Stimulated activated naive B cell treated with anti-CD40 and anti-IgM and Interleukin-4, amounts not matched to agents 10 μg/mL and 1 μg/mL and 100 μg/mL, for 72 hours (primary cell): Measurements from ENCODE around the gene MID2.
"Not testable (repeated sequence)": the region's sequence is repeated elsewhere in the genome, so short reads cannot be mapped to it uniquely, and the experiment has no call there.

Experiments used
- ATAC-seq, 2 donors: fragments of 150-1000 bp; cut with Tn5 transposase; replicated peaks; 2 replicates each; pipeline ENCODE4 v1.10.0; 2021; ENCODE audit warnings: moderate library complexity in 1 of 2
- DNase-seq: peaks from one replicate; pipeline ENCODE4 v3.0.0; 2021
- H3K27ac Mint-ChIP-seq: one replicate; pipeline ENCODE4 v1.8.0; 2022; ENCODE audit warnings: mild to moderate bottlenecking, mixed read lengths
- H3K27me3 Mint-ChIP-seq, 2 donors: one replicate each; pipeline ENCODE4 v1.8.0; 2022; ENCODE audit warnings: mixed read lengths in 2 of 2
- H3K36me3 Mint-ChIP-seq, 2 donors: one replicate each; pipeline ENCODE4 v1.8.0; 2022; ENCODE audit warnings: mixed read lengths in 2 of 2, mild to moderate bottlenecking in 1 of 2
- H3K4me1 Mint-ChIP-seq, 2 donors: one replicate each; pipeline ENCODE4 v1.8.0; 2022; ENCODE audit warnings: mixed read lengths in 2 of 2, mild to moderate bottlenecking in 1 of 2
- H3K4me3 Mint-ChIP-seq, 2 donors: one replicate each; pipeline ENCODE4 v1.8.0; 2022; ENCODE audit warnings: mild to moderate bottlenecking in 2 of 2, mixed read lengths in 2 of 2, moderate library complexity in 1 of 2
- H3K9me3 Mint-ChIP-seq, 2 donors: one replicate each; pipeline ENCODE4 v1.8.0; 2022; ENCODE audit warnings: mixed read lengths in 2 of 2, mild to moderate bottlenecking in 1 of 2

The MID2 gene, protein sequence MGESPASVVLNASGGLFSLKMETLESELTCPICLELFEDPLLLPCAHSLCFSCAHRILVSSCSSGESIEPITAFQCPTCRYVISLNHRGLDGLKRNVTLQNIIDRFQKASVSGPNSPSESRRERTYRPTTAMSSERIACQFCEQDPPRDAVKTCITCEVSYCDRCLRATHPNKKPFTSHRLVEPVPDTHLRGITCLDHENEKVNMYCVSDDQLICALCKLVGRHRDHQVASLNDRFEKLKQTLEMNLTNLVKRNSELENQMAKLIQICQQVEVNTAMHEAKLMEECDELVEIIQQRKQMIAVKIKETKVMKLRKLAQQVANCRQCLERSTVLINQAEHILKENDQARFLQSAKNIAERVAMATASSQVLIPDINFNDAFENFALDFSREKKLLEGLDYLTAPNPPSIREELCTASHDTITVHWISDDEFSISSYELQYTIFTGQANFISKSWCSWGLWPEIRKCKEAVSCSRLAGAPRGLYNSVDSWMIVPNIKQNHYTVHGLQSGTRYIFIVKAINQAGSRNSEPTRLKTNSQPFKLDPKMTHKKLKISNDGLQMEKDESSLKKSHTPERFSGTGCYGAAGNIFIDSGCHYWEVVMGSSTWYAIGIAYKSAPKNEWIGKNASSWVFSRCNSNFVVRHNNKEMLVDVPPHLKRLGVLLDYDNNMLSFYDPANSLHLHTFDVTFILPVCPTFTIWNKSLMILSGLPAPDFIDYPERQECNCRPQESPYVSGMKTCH

DNA sequence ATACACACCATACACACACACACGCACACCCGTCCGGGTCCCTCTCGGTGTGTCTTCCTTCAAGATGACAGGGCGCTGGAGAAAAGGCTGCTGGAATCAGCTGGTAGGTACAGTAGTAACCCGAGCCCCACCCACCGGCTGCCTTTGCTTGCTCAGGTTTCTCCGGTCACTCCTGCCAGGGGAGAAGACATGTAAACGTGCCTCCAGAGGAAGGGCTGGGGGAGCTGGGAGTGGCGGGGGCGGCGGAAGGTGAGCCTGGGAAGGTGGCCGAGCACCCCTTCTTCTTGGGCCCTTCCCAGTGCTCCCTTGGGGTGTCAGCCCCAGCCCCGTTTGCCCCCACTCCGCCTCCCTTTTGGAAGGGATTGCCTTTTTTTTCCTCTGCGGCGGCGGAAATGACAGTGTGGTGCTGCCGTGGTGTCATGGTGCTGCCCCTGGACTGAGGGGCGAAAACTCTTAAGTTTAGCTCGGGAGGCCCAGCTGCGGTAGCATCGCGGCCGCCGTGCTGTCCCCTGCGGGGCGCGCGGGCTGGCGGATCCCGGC lies at the start of gene MID2:
TSS of gene MID2 (plus strand) at position 169 of the 540 bp plus-strand sequence. CDS start 561 bp downstream, outside the sequence.
- peak within 1 kb of the TSS; percentile 68 for H3K27ac Mint-ChIP-seq
- ATAC-seq (peak; percentile 68), DNase-seq (peak; percentile 4)
- H3K9me3 Mint-ChIP-seq: no peaks in the 10 kb centered on the region
- H3K4me3 Mint-ChIP-seq: peak within 1 kb of the TSS; percentile 83 to 87
- peaks cover 6 to 18% of the 10 kb centered on the region in 2 donors for H3K4me1 Mint-ChIP-seq
- peaks cover 31 to 40% of the 10 kb centered on the region in 2 donors for H3K27me3 Mint-ChIP-seq
- H3K36me3 Mint-ChIP-seq: no peaks in the 10 kb centered on the region

DNA sequence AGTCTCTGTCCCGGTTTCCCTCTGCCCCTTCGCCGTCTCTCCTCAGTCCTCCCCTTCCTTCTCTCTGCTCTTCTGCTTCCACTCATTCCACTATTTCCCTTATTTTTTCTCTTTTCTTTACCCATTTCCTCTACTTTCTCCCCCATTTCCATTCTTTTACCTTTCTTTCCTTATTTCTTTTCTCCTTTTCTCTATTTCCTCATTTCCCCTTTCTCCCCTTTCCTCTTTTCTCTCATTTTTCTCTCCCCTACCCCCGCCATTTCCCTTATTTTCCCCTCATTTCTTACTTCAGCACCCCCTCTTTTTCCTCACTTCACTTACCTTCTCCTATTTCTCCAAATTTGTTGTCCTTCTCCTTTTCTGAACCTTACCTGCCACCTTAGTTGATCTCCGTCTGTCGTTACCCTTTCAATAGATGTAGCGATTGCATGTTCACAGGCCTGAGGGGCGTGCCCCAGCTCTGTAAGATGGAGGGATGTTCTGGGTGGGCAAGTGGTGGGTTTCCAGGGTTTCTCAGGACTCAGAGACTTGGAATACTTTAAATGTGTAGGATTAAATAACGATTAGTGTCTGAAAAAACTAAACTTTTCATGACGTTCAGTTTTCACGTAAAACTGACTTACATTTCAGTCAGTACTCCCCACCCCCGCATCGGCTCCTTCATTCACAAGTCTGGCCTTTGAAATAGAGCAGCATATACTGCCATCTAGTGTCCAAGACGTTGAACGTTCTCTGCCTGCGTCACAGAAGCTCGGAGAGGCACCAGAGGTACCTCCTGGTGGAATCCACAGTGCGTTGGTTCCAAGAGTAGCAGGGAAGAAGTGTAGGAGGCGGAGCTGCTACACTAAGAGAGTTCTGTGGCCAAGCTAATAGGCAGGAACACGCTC lies 48.8 kb upstream of the MID2 start:
- Mint-ChIP-seq H3K27ac (no peak overlapping the region), H3K9me3 (no peaks in the 10 kb centered on the region), H3K27me3 (peaks cover 0 to 17% of the 10 kb centered on the region in 2 donors), H3K4me1 (peaks cover 11 to 20% of the 10 kb centered on the region in 2 donors), H3K36me3 (no peaks in the 10 kb centered on the region), H3K4me3 (peak overlapping the region; percentile 79 to 80)
- ATAC-seq (peak; percentile 86), DNase-seq (peak; percentile 69)

DNA sequence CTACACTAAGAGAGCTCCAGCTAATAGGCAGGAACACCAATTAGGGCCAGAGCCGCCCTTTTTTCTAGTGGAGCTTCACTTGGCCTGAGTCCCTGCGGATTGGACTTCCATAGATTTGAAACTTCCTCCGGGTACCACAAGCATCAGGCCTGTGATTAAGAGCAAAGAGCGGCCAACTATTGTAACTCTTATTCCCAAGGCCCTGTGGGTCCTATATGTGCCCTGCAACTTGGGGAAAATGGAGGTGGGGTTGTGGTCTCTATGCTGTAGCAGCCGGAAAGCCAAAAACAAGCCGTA lies 48.2 kb upstream of the MID2 start, which contains the start of gene NCBP2L:
TSS of gene NCBP2L (plus strand) at position 198 of the 297 bp plus-strand sequence. CDS start 16,488 bp downstream, outside the sequence.
- no peak for ATAC-seq
- no peaks in the 10 kb centered on the region for H3K9me3 Mint-ChIP-seq
- DNase-seq: no peak
- peaks cover 11 to 20% of the 10 kb centered on the region in 2 donors for H3K4me1 Mint-ChIP-seq
- peaks cover 0 to 17% of the 10 kb centered on the region in 2 donors for H3K27me3 Mint-ChIP-seq
- H3K36me3 Mint-ChIP-seq: no peaks in the 10 kb centered on the region
- no peak within 1 kb of the TSS for H3K27ac Mint-ChIP-seq
- H3K4me3 Mint-ChIP-seq: peak within 1 kb of the TSS; percentile 79 to 80

DNA sequence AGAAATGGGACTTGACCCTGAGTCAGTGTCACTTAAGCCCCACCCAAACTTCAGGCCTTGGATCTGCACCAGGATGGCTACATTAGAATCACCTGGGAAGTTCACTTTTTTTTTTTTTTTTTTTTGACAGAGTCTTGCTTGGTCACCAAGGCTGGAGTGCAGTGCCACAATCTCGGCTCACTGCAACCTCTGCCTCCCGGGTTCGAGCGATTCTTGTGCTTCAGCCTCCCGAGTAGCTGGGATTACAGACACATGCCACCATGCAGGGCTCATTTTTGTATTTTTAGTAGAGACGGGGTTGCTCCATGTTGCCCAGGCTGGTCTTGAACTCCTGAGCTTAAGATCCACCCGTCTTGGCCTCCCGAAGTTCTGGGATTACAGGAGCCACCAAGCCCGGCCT lies 45.1 kb upstream of the MID2 start:
- DNase-seq: no peak
- Mint-ChIP-seq H3K27ac (no peak overlapping the region), H3K27me3 (peaks cover 0 to 13% of the 10 kb centered on the region in 2 donors), H3K36me3 (no peaks in the 10 kb centered on the region), H3K4me3 (no peak overlapping the region), H3K4me1 (peaks cover 9 to 15% of the 10 kb centered on the region in 2 donors), H3K9me3 (no peaks in the 10 kb centered on the region)
- ATAC-seq: no peak

DNA sequence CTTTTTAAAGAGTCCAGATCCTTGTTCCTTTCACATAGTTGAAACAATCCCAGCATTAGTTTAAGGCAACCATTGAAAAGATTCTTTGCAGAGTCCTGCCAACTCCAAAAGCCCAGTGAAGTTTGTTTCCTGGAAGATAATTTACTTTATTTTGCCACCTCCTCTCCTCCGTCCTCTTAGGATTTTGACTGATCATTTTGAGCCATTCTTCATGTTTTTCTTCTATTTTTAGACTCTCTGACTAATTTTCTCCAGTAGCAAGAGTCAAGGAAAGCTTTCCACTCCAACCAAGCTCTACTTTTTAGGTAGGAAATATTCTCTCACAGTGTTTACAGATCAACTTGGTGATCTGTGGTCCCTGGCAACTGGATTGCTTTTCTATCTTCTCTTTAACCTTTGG lies 37.8 kb upstream of the MID2 start:
- no peaks in the 10 kb centered on the region for H3K4me1 Mint-ChIP-seq
- H3K4me3 Mint-ChIP-seq: no peak overlapping the region
- DNase-seq (no peak), ATAC-seq (no peak)
- H3K9me3 Mint-ChIP-seq: no peaks in the 10 kb centered on the region
- H3K27me3 Mint-ChIP-seq: peaks cover 5 to 6% of the 10 kb centered on the region in 2 donors
- no peak overlapping the region for H3K27ac Mint-ChIP-seq
- no peaks in the 10 kb centered on the region for H3K36me3 Mint-ChIP-seq

DNA sequence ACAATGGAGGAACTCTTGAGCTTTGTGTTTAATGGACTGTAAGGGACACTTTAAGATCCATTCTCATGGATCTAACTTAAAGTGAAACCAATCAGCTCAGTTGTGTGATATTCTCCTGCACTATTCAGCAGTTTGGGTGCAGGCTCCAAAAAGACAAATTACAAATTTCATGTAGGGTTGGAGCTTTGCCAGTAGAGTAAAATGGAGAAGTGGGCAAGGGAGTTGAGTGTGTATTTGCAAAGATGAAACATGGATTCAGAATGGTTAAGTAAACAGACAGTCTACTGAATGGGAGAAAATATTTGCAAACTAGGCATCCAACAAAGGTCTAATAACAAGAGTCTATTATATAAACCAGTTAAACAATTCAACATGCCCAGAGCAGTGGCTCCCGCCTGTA lies 21.2 kb upstream of the MID2 start:
- Mint-ChIP-seq H3K9me3 (peaks cover 2 to 4% of the 10 kb centered on the region in 2 donors), H3K4me1 (no peaks in the 10 kb centered on the region), H3K4me3 (no peak overlapping the region), H3K27ac (no peak overlapping the region), H3K36me3 (no peaks in the 10 kb centered on the region), H3K27me3 (peaks cover 0 to 9% of the 10 kb centered on the region in 2 donors)
- DNase-seq (no peak), ATAC-seq (no peak)

DNA sequence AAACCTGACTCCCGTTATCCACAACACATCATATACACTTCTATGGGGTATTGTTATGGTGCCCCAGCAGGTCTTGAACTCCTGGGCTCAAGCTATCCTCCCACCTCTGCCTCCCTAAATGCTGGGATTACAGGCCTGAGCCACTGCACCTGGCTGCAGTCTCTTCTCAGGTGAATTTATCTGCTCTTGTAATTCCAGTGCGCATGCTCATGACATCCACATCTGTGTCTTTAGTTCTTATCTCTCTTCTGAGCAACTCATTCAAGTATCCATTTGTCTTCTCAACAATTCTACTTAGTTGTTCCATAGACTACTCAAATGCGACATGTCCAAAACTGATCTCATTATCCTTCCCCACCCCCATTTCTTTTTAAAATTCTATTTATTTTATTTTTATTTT lies 20.5 kb upstream of the MID2 start:
- no peak for DNase-seq
- H3K36me3 Mint-ChIP-seq: no peaks in the 10 kb centered on the region
- no peaks in the 10 kb centered on the region for H3K4me1 Mint-ChIP-seq
- no peak for ATAC-seq
- no peak overlapping the region for H3K27ac Mint-ChIP-seq
- peaks cover 0 to 4% of the 10 kb centered on the region in 2 donors for H3K27me3 Mint-ChIP-seq
- H3K4me3 Mint-ChIP-seq: no peak overlapping the region
- peaks cover 2 to 4% of the 10 kb centered on the region in 2 donors for H3K9me3 Mint-ChIP-seq

DNA sequence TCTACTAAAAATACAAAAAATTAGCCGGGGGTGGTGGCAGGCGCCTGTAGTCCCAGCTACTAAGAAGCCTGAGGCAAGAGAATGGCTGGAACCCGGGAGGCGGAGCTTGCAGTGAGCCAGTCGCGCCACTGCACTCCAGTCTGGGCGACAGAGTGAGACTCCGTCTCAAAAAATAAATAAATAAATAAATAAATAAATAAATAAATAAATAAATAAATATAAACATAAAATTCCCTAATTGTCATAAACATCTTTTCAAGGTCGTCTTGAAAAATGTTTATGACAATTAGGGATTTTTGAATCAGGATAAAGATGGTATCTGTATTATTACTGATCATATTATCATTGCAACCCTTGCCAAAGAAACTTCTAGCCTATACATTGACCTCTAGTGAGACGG lies 15.6 kb upstream of the MID2 start:
- H3K27ac Mint-ChIP-seq, ATAC-seq, H3K4me3 Mint-ChIP-seq, H3K9me3 Mint-ChIP-seq, H3K36me3 Mint-ChIP-seq, DNase-seq, H3K4me1 Mint-ChIP-seq: not testable (repeated sequence)
- H3K27me3 Mint-ChIP-seq: peaks cover 20 to 26% of the 10 kb centered on the region in 2 donors

DNA sequence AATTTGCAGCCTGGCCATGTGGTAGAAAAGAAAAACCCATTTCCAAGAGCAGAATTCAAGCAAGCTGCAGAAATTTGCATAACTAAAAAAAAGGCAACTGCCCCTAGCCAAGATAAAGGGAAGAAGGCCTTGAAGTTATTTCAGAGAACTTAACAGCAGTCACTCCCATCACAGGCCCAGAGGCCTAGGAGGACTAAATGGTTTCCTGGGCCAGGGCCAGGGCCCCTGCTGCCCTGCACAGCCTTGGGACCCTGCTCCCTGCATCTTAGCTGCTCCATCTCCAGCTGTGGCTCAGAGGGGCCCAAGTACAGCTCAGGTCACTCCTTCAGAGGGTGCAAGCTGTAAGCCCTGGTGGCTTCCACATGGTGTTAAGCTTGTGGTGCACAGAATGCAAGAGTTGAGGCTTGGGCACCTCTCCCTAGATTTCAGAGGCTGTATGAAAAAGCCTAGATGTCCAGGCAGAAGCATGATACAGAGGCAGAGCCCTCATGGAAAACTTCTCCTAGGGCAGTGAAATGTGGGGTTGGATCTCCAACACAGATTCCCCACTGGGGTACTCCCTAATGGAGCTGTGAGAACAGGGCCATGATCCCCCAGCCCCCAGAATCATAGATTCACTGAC lies 6.7 kb upstream of the MID2 start:
- H3K27ac Mint-ChIP-seq: no peak overlapping the region

DNA sequence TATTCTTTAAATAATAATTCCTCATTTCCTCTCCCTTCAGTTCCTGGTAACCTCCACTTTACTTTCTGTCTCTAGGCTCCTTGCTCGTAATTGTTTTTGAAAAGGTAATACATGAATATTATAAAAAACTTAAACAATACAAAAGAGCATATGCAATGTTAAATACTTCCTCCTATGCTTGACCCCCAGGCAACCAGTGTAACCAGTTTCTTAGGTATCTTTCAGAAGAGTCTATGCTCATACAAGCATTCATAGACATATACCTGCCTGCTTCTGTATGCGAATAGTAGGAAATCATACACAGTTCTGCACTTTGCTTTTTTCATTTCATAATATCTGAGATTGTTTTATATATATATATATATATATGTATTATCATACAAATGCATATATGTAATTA lies 2.6 kb upstream of the MID2 start:
- DNase-seq: no peak
- H3K4me3 Mint-ChIP-seq: no peak overlapping the region
- H3K4me1 Mint-ChIP-seq: peaks cover 6 to 18% of the 10 kb centered on the region in 2 donors
- no peaks in the 10 kb centered on the region for H3K36me3 Mint-ChIP-seq
- no peak for ATAC-seq
- peaks cover 0 to 3% of the 10 kb centered on the region in 2 donors for H3K9me3 Mint-ChIP-seq
- H3K27me3 Mint-ChIP-seq: peaks cover 24 to 37% of the 10 kb centered on the region in 2 donors
- H3K27ac Mint-ChIP-seq: no peak overlapping the region

More for the DNA sequence above, 6.7 kb upstream of the MID2 start:
- no peak for DNase-seq
- Mint-ChIP-seq H3K9me3 (peaks cover 0 to 3% of the 10 kb centered on the region in 2 donors), H3K4me3 (no peak overlapping the region), H3K27me3 (peaks cover 4 to 9% of the 10 kb centered on the region in 2 donors), H3K36me3 (no peaks in the 10 kb centered on the region), H3K4me1 (peaks cover 0 to 5% of the 10 kb centered on the region in 2 donors)
- no peak for ATAC-seq

DNA sequence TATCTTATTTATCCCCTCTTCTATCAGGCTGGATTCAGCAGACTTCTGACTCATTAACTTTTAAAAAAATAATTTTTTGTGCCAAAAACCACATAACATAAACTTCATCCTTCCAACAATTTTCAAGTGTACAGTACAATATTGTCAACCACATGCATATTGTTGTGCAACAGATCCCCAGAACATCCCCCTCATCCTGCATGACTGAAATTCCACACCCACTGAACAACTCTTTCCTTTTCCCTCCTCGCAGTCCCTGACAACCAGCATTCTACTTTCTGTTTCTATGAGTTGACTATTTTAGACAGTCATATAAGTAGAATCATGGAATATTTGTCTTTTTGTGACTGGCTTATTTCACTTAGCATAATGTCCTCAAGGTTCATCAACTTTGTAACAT lies 2.2 kb upstream of the MID2 start:
- Mint-ChIP-seq H3K36me3 (no peaks in the 10 kb centered on the region), H3K4me1 (peaks cover 6 to 18% of the 10 kb centered on the region in 2 donors), H3K9me3 (peaks cover 0 to 3% of the 10 kb centered on the region in 2 donors), H3K27me3 (peaks cover 24 to 40% of the 10 kb centered on the region in 2 donors), H3K27ac (no peak overlapping the region), H3K4me3 (no peak overlapping the region)
- ATAC-seq: no peak
- DNase-seq: no peak

DNA sequence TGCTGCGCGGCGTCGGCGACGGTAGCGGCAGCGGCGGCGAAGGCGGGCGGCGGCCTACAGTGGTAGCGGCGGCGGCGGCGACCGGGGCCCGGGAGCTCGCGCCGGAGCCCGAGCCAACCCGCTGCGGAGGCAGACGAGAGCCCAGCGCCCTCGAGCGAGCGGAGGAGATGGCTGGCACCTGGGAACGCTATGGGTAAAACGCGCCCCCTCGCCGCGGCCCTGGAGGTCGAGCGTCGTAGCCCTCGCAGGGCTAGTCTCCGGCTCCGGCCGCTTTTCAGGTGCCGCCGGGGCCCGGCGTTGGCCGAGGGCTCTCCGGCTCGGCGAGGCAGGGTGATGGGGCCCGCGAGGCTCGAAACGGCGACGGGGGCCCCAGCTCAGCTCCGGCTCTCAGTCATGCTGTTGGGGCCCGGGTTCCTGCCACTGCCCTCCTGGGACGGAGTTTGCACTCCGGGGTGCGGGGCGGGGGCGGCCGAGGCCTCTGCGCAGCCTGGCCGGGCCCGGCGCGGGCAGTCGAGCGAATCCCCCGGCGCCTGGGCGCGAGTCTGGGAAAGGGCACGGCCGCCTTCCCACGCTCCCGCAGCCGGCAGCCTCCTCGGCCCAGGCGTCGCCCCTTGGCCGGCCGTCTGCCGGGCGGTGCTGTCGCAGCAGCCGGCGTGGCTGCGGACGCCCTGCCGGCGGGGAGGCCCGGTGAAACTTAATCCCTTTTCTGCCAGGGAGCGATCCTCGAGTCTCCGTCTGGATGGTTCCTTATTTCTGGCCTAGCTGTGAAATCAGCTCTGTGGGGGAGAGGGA lies 768 bp downstream of the MID2 start:
- peak; percentile 71 to 72 for ATAC-seq
- Mint-ChIP-seq H3K4me1 (peaks cover 6 to 18% of the 10 kb centered on the region in 2 donors), H3K27me3 (peaks cover 31 to 40% of the 10 kb centered on the region in 2 donors)

More for the DNA sequence above, 768 bp downstream of the MID2 start:
- peak; percentile 1 for DNase-seq
- Mint-ChIP-seq H3K27ac (peak overlapping the region; percentile 38), H3K4me3 (peak overlapping the region; percentile 42 to 87), H3K36me3 (no peaks in the 10 kb centered on the region), H3K9me3 (no peaks in the 10 kb centered on the region)
